RWPE2 (cell line): ENCODE results near the gene SYTL2.

ENCODE experiments used
- ATAC-seq: fragments of 200-7000 bp; cut with Tn5 transposase; 3 replicates; pipeline ENCODE4 v1.9.1; 2021; ENCODE audit warnings: low read depth
- DNase-seq: peaks from one replicate; pipeline ENCODE4 v3.0.0-alpha.2; 2020; ENCODE audit warnings: low spot score
- H3K27ac ChIP-seq: fragments of 450-650 bp; 2 replicates; pipeline ENCODE4 v1.5.1; 2017; ENCODE audit warnings: mild to moderate bottlenecking; ENCODE audit not compliant: poor library complexity, severe bottlenecking
- H3K27me3 ChIP-seq: fragments of 250-450 bp; sonication (Bioruptor Pico); 2 replicates; pipeline ENCODE4 v1.5.1; 2021; ENCODE audit warnings: mild to moderate bottlenecking, moderate library complexity; ENCODE audit not compliant: insufficient read depth, poor library complexity, severe bottlenecking
- H3K36me3 ChIP-seq: fragments of 250-450 bp; sonication (Bioruptor Pico); 2 replicates; pipeline ENCODE4 v1.5.1; 2020; ENCODE audit warnings: low read depth, mild to moderate bottlenecking, moderate library complexity
- H3K4me1 ChIP-seq: fragments of 250-450 bp; sonication (Bioruptor Pico); 2 replicates; pipeline ENCODE4 v1.5.1; 2021; ENCODE audit warnings: mild to moderate bottlenecking, moderate library complexity; ENCODE audit not compliant: insufficient read depth, poor library complexity, severe bottlenecking
- H3K4me3 ChIP-seq: fragments of 250-450 bp; sonication (Bioruptor Pico); 2 replicates; pipeline ENCODE4 v1.5.1; 2021; ENCODE audit warnings: mild to moderate bottlenecking, moderate library complexity; ENCODE audit not compliant: severe bottlenecking
- H3K9me3 ChIP-seq: fragments of 250-450 bp; sonication (Bioruptor Pico); 2 replicates; pipeline ENCODE4 v1.5.1; 2021; ENCODE audit warnings: mild to moderate bottlenecking, moderate library complexity; ENCODE audit not compliant: severe bottlenecking
- CTCF ChIP-seq: fragments of 450-650 bp; IDR thresholded peaks from one replicate; pipeline ENCODE4 v1.5.1; 2017; ENCODE audit warnings: mild to moderate bottlenecking, moderate library complexity; ENCODE audit not compliant: poor library complexity, severe bottlenecking

Gene SYTL2

GRCh38 chr11:85755285-85755684 lies 55.7 kb downstream of the SYTL2 start:
- Histone ChIP-seq H3K4me1 (no peaks in the 10 kb centered on the region), H3K36me3 (no peaks in the 10 kb centered on the region), H3K27ac (no peak overlapping the region), H3K4me3 (no peak overlapping the region), H3K9me3 (no peaks in the 10 kb centered on the region), H3K27me3 (no peaks in the 10 kb centered on the region)
- ATAC-seq: no peak
- TF ChIP-seq CTCF: no peak
- DNase-seq: no peak

- Histone ChIP-seq H3K27ac (no peak overlapping the region), H3K9me3 (no peaks in the 10 kb centered on the region), H3K36me3 (no peaks in the 10 kb centered on the region), H3K4me3 (no peak overlapping the region), H3K27me3 (no peaks in the 10 kb centered on the region), H3K4me1 (no peaks in the 10 kb centered on the region)
- ATAC-seq (no peak), DNase-seq (no peak)
- no peak for TF ChIP-seq CTCF
Observed at GRCh38 chr11:85752890-85753581, 57.9 kb downstream of the SYTL2 start.

GRCh38 chr11:85752201-85752889 lies 58.6 kb downstream of the SYTL2 start:
- no peak overlapping the region for H3K27ac ChIP-seq

GRCh38 chr11:85751724-85752123 lies 59.2 kb downstream of the SYTL2 start:
- no peak overlapping the region for H3K4me3 ChIP-seq
- DNase-seq: no peak
- TF ChIP-seq CTCF: no peak
- H3K27ac ChIP-seq: no peak overlapping the region
- no peaks in the 10 kb centered on the region for H3K27me3 ChIP-seq
- no peak for ATAC-seq
- no peaks in the 10 kb centered on the region for H3K4me1 ChIP-seq
- no peaks in the 10 kb centered on the region for H3K36me3 ChIP-seq
- no peaks in the 10 kb centered on the region for H3K9me3 ChIP-seq

More at GRCh38 chr11:85752201-85752889, 58.6 kb downstream of the SYTL2 start:
- Histone ChIP-seq H3K27me3 (no peaks in the 10 kb centered on the region), H3K4me3 (no peak overlapping the region), H3K4me1 (no peaks in the 10 kb centered on the region), H3K36me3 (no peaks in the 10 kb centered on the region), H3K9me3 (no peaks in the 10 kb centered on the region)
- TF ChIP-seq CTCF: no peak
- DNase-seq (no peak), ATAC-seq (no peak)

- Histone ChIP-seq H3K4me1 (no peaks in the 10 kb centered on the region), H3K27me3 (no peaks in the 10 kb centered on the region), H3K4me3 (no peak overlapping the region), H3K36me3 (no peaks in the 10 kb centered on the region), H3K27ac (no peak overlapping the region), H3K9me3 (no peaks in the 10 kb centered on the region)
- DNase-seq (no peak), ATAC-seq (no peak)
- no peak for TF ChIP-seq CTCF
Observed at GRCh38 chr11:85750646-85751045, 60.3 kb downstream of the SYTL2 start.
